Measurements from ENCODE around the gene C19orf73. TPM values are rescaled to one million over a fixed set of nuclear protein-coding genes. Genes with fewer than 3 reads are reported as not detected.

The C19orf73 gene
- total RNA-seq, 1 donor from 2014 or later, result 2.3 TPM

DNA sequence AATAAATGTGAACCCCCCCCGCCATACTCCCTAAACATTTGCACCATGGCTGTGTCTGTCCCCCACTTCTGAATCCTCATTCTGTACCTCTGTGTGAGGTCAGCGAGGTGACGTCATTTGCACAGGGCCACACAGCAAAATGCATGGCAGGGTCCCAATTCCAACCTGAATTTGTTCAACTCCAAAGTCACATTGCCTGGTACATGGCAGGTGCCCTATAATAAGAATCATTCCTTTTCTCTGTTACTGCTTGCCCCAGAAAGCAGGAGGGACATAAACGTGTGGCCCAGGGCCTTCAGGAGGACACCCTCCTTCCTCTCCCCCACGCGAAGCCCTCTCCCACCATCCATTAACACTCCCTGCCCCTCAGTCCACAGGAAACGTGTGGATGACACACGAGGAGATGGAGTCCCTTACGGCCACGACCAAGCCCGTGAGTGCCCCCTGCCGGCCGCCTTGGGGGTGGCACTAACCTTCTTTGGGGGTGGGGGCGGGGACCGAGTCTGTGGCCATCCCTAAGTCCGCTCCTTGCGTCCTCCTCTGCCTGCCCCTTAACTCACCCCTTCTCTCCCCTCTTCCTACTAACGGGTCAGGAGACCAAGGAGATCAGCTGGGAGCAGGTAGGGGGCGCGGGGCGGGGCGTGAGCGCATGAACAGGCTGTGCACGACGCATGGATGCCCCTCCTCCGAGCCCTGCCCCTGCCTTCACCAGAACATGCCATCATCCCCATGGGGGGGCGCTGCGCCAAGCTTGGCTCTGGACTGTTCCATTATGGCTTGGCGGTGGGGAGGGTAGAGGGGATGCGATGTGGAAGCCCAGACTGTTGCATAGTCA is 26.8 kb upstream of the C19orf73 start:
- peaks cover 29% of the 10 kb centered on the region for H3K4me1 Mint-ChIP-seq (ENCODE audit: unreplicated experiment)
- peak overlapping the region; percentile 80 for H3K27ac Mint-ChIP-seq
- H3K9me3 Mint-ChIP-seq, result no peaks in the 10 kb centered on the region
- TF ChIP-seq, protein P1, sequence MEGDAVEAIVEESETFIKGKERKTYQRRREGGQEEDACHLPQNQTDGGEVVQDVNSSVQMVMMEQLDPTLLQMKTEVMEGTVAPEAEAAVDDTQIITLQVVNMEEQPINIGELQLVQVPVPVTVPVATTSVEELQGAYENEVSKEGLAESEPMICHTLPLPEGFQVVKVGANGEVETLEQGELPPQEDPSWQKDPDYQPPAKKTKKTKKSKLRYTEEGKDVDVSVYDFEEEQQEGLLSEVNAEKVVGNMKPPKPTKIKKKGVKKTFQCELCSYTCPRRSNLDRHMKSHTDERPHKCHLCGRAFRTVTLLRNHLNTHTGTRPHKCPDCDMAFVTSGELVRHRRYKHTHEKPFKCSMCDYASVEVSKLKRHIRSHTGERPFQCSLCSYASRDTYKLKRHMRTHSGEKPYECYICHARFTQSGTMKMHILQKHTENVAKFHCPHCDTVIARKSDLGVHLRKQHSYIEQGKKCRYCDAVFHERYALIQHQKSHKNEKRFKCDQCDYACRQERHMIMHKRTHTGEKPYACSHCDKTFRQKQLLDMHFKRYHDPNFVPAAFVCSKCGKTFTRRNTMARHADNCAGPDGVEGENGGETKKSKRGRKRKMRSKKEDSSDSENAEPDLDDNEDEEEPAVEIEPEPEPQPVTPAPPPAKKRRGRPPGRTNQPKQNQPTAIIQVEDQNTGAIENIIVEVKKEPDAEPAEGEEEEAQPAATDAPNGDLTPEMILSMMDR (conservative IDR thresholded peaks at IDR 0.05), result peak; percentile 99
- peaks cover 3% of the 10 kb centered on the region for H3K27me3 Mint-ChIP-seq
- H3K4me3 Mint-ChIP-seq, result peak overlapping the region; percentile 84
- DNase-seq (ENCODE audit: extremely low spot score, unreplicated experiment), result peak; percentile 87
- H3K36me3 Mint-ChIP-seq, result peaks cover 5% of the 10 kb centered on the region

DNA sequence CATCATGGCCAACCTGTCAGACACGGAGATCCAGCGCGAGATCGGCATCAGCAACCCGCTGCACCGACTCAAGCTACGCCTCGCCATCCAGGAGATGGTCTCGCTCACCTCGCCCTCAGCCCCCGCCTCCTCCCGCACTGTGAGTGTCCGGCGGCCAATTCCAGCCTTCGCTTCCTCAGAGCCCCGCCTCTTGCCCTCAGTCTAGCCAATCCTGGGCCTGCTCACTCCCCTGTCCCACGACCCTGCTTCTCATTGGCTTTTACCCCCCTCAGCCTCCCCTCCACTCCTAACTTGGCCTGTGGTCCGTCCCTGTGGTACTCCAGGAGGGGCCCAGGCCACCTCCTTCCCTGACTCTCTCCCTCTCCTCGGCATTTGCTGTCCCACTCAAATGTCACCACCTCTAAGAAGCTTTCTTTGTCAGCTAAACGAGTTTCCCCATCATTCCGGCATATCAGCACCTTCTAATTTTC is 24.0 kb upstream of the C19orf73 start:
- Mint-ChIP-seq H3K27ac (peak overlapping the region; percentile 81), H3K4me1 (ENCODE audit: unreplicated experiment) (peaks cover 26% of the 10 kb centered on the region), H3K27me3 (peaks cover 3% of the 10 kb centered on the region), H3K9me3 (no peaks in the 10 kb centered on the region), H3K36me3 (peaks cover 6% of the 10 kb centered on the region), H3K4me3 (peak overlapping the region; percentile 98)
- TF ChIP-seq, protein P1 (conservative IDR thresholded peaks at IDR 0.05), result no peak
- DNase-seq (ENCODE audit: extremely low spot score, unreplicated experiment), result peak; percentile 92

DNA sequence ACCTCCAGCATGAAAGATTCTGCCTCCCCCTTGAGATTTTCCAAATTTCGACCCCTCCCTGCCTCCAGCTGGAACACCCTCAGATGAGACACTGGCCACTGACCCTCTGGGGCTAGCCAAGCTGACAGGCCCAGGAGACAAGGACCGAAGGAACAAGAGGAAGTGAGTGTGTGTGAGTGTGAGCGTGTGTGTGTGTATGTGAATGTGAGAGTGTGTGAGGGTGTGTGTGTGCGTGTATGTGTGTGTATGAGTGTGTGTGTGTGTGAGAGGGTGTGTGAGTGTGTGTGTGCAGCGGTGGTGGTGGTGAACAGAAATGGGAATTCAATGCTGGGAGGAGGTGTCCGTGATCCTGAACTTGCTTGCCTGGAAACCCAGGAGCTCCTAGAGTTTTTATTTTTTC is 22.4 kb upstream of the C19orf73 start:
- peaks cover 16% of the 10 kb centered on the region for H3K36me3 Mint-ChIP-seq
- no peak for DNase-seq (ENCODE audit: extremely low spot score, unreplicated experiment)
- TF ChIP-seq, protein P1 (conservative IDR thresholded peaks at IDR 0.05), result no peak
- H3K4me3 Mint-ChIP-seq, result peak overlapping the region; percentile 21
- peaks cover 4% of the 10 kb centered on the region for H3K9me3 Mint-ChIP-seq
- peaks cover 3% of the 10 kb centered on the region for H3K27me3 Mint-ChIP-seq
- H3K27ac Mint-ChIP-seq, result no peak overlapping the region
- peaks cover 25% of the 10 kb centered on the region for H3K4me1 Mint-ChIP-seq (ENCODE audit: unreplicated experiment)

DNA sequence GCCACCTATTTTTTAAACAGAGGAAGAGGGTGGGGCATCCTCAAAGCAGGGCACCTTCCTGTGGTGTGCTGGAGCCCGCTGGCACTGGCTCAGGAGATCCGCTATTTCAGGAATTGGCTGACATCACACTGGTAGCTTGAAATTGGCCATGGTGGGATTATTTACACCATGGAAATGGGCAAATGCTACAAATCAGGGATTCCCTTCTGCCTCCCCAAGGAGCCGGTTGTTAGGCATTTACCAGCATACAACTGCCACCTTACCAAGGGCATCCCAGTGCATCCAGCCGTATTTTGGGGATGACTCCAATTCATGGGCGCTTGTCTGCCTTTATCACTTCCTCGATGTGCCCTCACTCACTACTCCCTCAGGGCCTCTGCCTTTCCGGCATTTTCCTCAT is 22.0 kb upstream of the C19orf73 start:
- H3K4me1 Mint-ChIP-seq (ENCODE audit: unreplicated experiment), result peaks cover 21% of the 10 kb centered on the region

DNA sequence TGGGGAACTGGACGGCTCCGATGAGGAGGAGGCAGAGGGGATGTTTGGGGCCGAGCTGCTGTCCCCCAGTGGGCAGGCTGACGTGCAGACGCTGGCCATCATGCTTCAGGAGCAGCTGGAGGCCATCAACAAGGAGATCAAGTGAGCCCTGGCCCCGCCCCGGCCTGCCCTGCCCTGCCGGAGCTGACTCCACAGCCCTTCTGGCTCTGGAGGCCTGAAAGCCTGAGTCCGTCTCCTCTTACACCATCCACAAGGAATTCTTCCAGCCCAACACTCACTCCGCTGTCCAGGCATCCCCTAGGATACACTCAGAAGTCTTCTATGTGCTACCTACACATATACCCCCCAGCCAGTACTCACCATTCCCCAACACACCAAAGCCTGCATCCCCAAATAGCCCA is 17.8 kb upstream of the C19orf73 start:
- Mint-ChIP-seq H3K9me3 (peaks cover 4% of the 10 kb centered on the region), H3K27ac (peak overlapping the region; percentile 27), H3K36me3 (peaks cover 11% of the 10 kb centered on the region), H3K4me3 (no peak overlapping the region), H3K4me1 (ENCODE audit: unreplicated experiment) (no peaks in the 10 kb centered on the region), H3K27me3 (no peaks in the 10 kb centered on the region)
- no peak for DNase-seq (ENCODE audit: extremely low spot score, unreplicated experiment)
- TF ChIP-seq, protein P1 (conservative IDR thresholded peaks at IDR 0.05), result no peak

More for the DNA sequence above, 22.0 kb upstream of the C19orf73 start:
- H3K36me3 Mint-ChIP-seq, result peaks cover 16% of the 10 kb centered on the region
- H3K27ac Mint-ChIP-seq, result no peak overlapping the region
- TF ChIP-seq, protein P1 (conservative IDR thresholded peaks at IDR 0.05), result no peak
- peaks cover 4% of the 10 kb centered on the region for H3K9me3 Mint-ChIP-seq
- DNase-seq (ENCODE audit: extremely low spot score, unreplicated experiment), result no peak
- H3K27me3 Mint-ChIP-seq, result peaks cover 3% of the 10 kb centered on the region
- no peak overlapping the region for H3K4me3 Mint-ChIP-seq

Measured in type B pancreatic cell (in vitro differentiated cells).